Kidney (tissue), 14 donors: ENCODE results near the gene GMDS. TPM values are rescaled to one million over a fixed set of nuclear protein-coding genes. Genes with fewer than 3 reads are reported as not detected.
A peak's percentile ranks its signal among the peaks of the same experiment; 100 is the strongest.

Experiments
- DNase-seq, 5 donors: peaks; one replicate each; pipeline ENCODE4 v3.0.0-alpha.2; 2013 to 2020
- FAIRE-seq: peaks from 2 replicates; lab custom pipeline; 2012; peaks lifted over from hg19 to GRCh38; lab: Jason Lieb, UNC
- H3K27ac ChIP-seq, 2 donors: one replicate each; pipeline ENCODE4 v1.7.0; 2013; ENCODE audit warnings: low read depth in 2 of 2, low read length in 2 of 2, inconsistent platforms in 1 of 2
- H3K27me3 ChIP-seq: one replicate; pipeline ENCODE4 v1.7.1; 2013; ENCODE audit warnings: low read length, inconsistent platforms; ENCODE audit not compliant: control insufficient read depth, insufficient read depth
- H3K36me3 ChIP-seq, 3 donors: one replicate each; pipeline versions ENCODE4 v1.7.0 to v1.7.1; 2013; ENCODE audit warnings: low read length in 3 of 3, control low read depth in 1 of 3, inconsistent platforms in 1 of 3; ENCODE audit not compliant: insufficient read depth in 3 of 3, control insufficient read depth in 2 of 3
- H3K4me1 ChIP-seq, 3 donors: one replicate each; pipeline versions ENCODE4 v1.7.0 to v1.7.1; 2013; ENCODE audit warnings: low read length in 3 of 3, inconsistent platforms in 1 of 3, low read depth in 1 of 3; ENCODE audit not compliant: control insufficient read depth in 2 of 3, insufficient read depth in 2 of 3
- H3K4me3 ChIP-seq, 3 donors: one replicate each; pipeline versions ENCODE4 v1.7.0 to v1.8.1; 2013; ENCODE audit warnings: low read length in 3 of 3, control low read depth in 1 of 3, inconsistent platforms in 1 of 3
- H3K9ac ChIP-seq, 3 donors: one replicate each; pipeline versions ENCODE4 v1.7.0 to v1.7.1; 2013; ENCODE audit warnings: low read length in 3 of 3, control low read depth in 1 of 3, inconsistent platforms in 1 of 3
- H3K9me3 ChIP-seq, 3 donors: one replicate each; pipeline versions ENCODE4 v1.7.0 to v1.7.1; 2013; ENCODE audit warnings: low read length in 3 of 3, control low read depth in 1 of 3, inconsistent platforms in 1 of 3; ENCODE audit not compliant: control insufficient read depth in 2 of 3, insufficient read depth in 1 of 3
- CTCF ChIP-seq: IDR thresholded peaks from 3 replicates; pipeline ENCODE4 v1.5.1; 2012; ENCODE audit warnings: mild to moderate bottlenecking, moderate library complexity, borderline replicate concordance; ENCODE audit not compliant: insufficient read depth; ENCODE audit errors: extremely low read depth
- intact Hi-C: fragments of 100-400 bp; cut with DNase I; formaldehyde crosslinking; loops from one replicate; pipeline ENCODE4 v1.11.1; 2022
- polyA plus RNA-seq: library from polyadenylated mRNA; stranded (reverse); fragments of 350-450 nt; fragmentation: Illumina TruSeq; extraction: RNeasy Lipid Tissue Mini Kit (QIAGEN cat#74804); gene quantifications from one replicate; pipeline ENCODE4 v1.2.3, GENCODE V29; 2014; ENCODE audit warnings: low read depth, low replicate concordance; ENCODE audit not compliant: insufficient read depth
- total RNA-seq: library from RNA; stranded (reverse); fragmentation: NEBNext Ultra II Directional; extraction: Animal tissue kit (Norgen Biotek cat#: 25700); gene quantifications from one replicate; pipeline ENCODE4 v1.2.1, GENCODE V29; 2021
- donor health status: control.
- donor health status: control.
- donor health status: control.
- donor health status: control.
- donor health status: control.
- donor health status: DM: yes; HTN: yes; CAD: no.
- donor health status: Normal renal cell carcinoma (clear cell type).

The GMDS gene
- total and polyA plus RNA-seq, 2 donors from 2014 or later: 49.6 to 63.7 TPM

- no peak overlapping the region for H3K9ac ChIP-seq
- no peaks in the 10 kb centered on the region for H3K27me3 ChIP-seq
- no peak overlapping the region for H3K27ac ChIP-seq
- H3K4me3 ChIP-seq: no peak overlapping the region
- H3K36me3 ChIP-seq: no peaks in the 10 kb centered on the region
- FAIRE-seq (no peak), DNase-seq (no peak)
- no peak for TF ChIP-seq CTCF
- H3K4me1 ChIP-seq: no peaks in the 10 kb centered on the region
- intact Hi-C loops: no loop called here
- no peaks in the 10 kb centered on the region for H3K9me3 ChIP-seq
Observed at GRCh38 chr6:1795910-1796309, 449.5 kb downstream of the GMDS start.

GRCh38 chr6:1792989-1793388 lies 452.4 kb downstream of the GMDS start:
- no peak for DNase-seq
- intact Hi-C loops: no loop called here
- Histone ChIP-seq H3K9ac (no peak overlapping the region), H3K4me3 (no peak overlapping the region), H3K36me3 (no peaks in the 10 kb centered on the region), H3K9me3 (no peaks in the 10 kb centered on the region), H3K4me1 (no peaks in the 10 kb centered on the region), H3K27ac (no peak overlapping the region), H3K27me3 (no peaks in the 10 kb centered on the region)
- no peak for FAIRE-seq
- peak; percentile 13 for TF ChIP-seq CTCF

GRCh38 chr6:1790684-1791083 lies 454.7 kb downstream of the GMDS start:
- Histone ChIP-seq H3K27me3 (no peaks in the 10 kb centered on the region), H3K4me1 (no peaks in the 10 kb centered on the region), H3K27ac (no peak overlapping the region), H3K36me3 (no peaks in the 10 kb centered on the region), H3K9ac (no peak overlapping the region), H3K9me3 (no peaks in the 10 kb centered on the region), H3K4me3 (no peak overlapping the region)
- FAIRE-seq (no peak), DNase-seq (no peak)
- intact Hi-C loops: no loop called here
- TF ChIP-seq CTCF: no peak

GRCh38 chr6:1789092-1789491 lies 456.3 kb downstream of the GMDS start:
- no peak overlapping the region for H3K9ac ChIP-seq
- no peaks in the 10 kb centered on the region for H3K36me3 ChIP-seq
- FAIRE-seq (no peak), DNase-seq (no peak)
- no peaks in the 10 kb centered on the region for H3K27me3 ChIP-seq
- intact Hi-C loops: no loop called here
- H3K4me1 ChIP-seq: no peaks in the 10 kb centered on the region
- H3K27ac ChIP-seq: no peak overlapping the region
- TF ChIP-seq CTCF: no peak
- no peaks in the 10 kb centered on the region for H3K9me3 ChIP-seq
- H3K4me3 ChIP-seq: no peak overlapping the region
